ENCODE results near the gene ZNF302. TPM values are rescaled to one million over a fixed set of nuclear protein-coding genes. Genes with fewer than 3 reads are reported as not detected.

The ZNF302 gene
- polyA plus RNA-seq (2012; rRNA removed) = 14.3 and 17.9 TPM in 2 replicates
- polyA plus RNA-seq (2012; cell fraction: cytosol; rRNA removed) = 11.1 and 11.6 TPM in 2 replicates
- polyA plus RNA-seq (2012; cell fraction: nucleus; rRNA removed) = 53.3 and 61.2 TPM in 2 replicates

- 3% methylated on average over 28 of the region's 74 CpGs for WGBS (ENCODE audit: low lambda C conversion rate)
- peak within 1 kb of the TSS; percentile 80 to 99 for H3K27ac ChIP-seq (ENCODE audit: low read depth in 2 of 2, low read length in 1 of 2)
- ChIA-PET POLR2A (interaction anchor here (1.3 to 2.9 kb wide), 7 partner anchors 9 to 286 kb away, joined by 3 to 22 read pairs (median 6); partner anchors contain the start of genes ZNF181 and ZNF30), CTCF (interaction anchor here (1.2 to 1.8 kb wide), 5 partner anchors 15 to 295 kb away, joined by 3 to 5 read pairs (median 5); no protein-coding TSS in a partner anchor)
- H3K79me2 ChIP-seq (ENCODE audit: insufficient read depth) = peaks cover 6% of the 10 kb centered on the region; the same call in 1 of the 2 replicates
- H3K27me3 ChIP-seq (ENCODE audit: insufficient read depth) = no peaks in the 10 kb centered on the region
- H3K9me2 ChIP-seq = no peaks in the 10 kb centered on the region
- H3F3A ChIP-seq (replicated peaks; ENCODE audit: insufficient read depth) = no peaks in the 10 kb centered on the region
- peak; percentile 81 for TF ChIP-seq NRF1 (IDR thresholded peaks at IDR 0.05; ENCODE audit: low read depth, low read length)
- TF ChIP-seq, protein P1, sequence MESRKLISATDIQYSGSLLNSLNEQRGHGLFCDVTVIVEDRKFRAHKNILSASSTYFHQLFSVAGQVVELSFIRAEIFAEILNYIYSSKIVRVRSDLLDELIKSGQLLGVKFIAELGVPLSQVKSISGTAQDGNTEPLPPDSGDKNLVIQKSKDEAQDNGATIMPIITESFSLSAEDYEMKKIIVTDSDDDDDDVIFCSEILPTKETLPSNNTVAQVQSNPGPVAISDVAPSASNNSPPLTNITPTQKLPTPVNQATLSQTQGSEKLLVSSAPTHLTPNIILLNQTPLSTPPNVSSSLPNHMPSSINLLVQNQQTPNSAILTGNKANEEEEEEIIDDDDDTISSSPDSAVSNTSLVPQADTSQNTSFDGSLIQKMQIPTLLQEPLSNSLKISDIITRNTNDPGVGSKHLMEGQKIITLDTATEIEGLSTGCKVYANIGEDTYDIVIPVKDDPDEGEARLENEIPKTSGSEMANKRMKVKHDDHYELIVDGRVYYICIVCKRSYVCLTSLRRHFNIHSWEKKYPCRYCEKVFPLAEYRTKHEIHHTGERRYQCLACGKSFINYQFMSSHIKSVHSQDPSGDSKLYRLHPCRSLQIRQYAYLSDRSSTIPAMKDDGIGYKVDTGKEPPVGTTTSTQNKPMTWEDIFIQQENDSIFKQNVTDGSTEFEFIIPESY (IDR thresholded peaks at IDR 0.05; ENCODE audit: borderline replicate concordance, low read depth) = peak; percentile 96
- peak; percentile 92 for TF ChIP-seq ELF1 (IDR thresholded peaks at IDR 0.05)
- TF ChIP-seq GATA2 (CRISPR knock-in tag; IDR thresholded peaks at IDR 0.05) = no peak
- peak; percentile 76 for TF ChIP-seq GABPA (IDR thresholded peaks at IDR 0.05; ENCODE audit: low read depth)
- TF ChIP-seq EP300 (IDR thresholded peaks at IDR 0.05; ENCODE audit: borderline replicate concordance in 1 of 2, low read depth in 1 of 2, low read length in 1 of 2) = peak in 1 of 2 experiments; percentile 5; a peak in 1 of 4 replicates
- TF ChIP-seq EZH2phosphoT487 (IDR thresholded peaks at IDR 0.05; ENCODE audit: borderline replicate concordance, low read depth) = no peak
- peak; percentile 37 for TF ChIP-seq POLR2AphosphoS5 (IDR thresholded peaks at IDR 0.05; ENCODE audit: low read depth, low read length)
- TF ChIP-seq YY1 (IDR thresholded peaks at IDR 0.05; ENCODE audit: low read depth) = peak; percentile 58; the same call in 1 of the 2 replicates
- peak; percentile 46; the same call in 1 of the 2 replicates for TF ChIP-seq FOXM1 (IDR thresholded peaks at IDR 0.05; ENCODE audit: low read depth)
- TF ChIP-seq TEAD4 (IDR thresholded peaks at IDR 0.05; ENCODE audit: borderline replicate concordance, insufficient read depth) = no peak
- peak; percentile 64 for TF ChIP-seq MAX (IDR thresholded peaks at IDR 0.05; ENCODE audit: low read depth)
- TF ChIP-seq NFIC (IDR thresholded peaks at IDR 0.05; ENCODE audit: borderline replicate concordance) = peak; percentile 5; the same call in 1 of the 2 replicates
- peak; percentile 42; the same call in 1 of the 2 replicates for TF ChIP-seq TAF1 (IDR thresholded peaks at IDR 0.05; ENCODE audit: borderline replicate concordance, low read depth, low read length)
- TF ChIP-seq CHD2 (IDR thresholded peaks at IDR 0.05; ENCODE audit: low read length, partially characterized antibody) = peak; percentile 98
- no peak for TF ChIP-seq FOSL2 (IDR thresholded peaks at IDR 0.05; ENCODE audit: borderline replicate concordance, low read depth)
- TF ChIP-seq RAD21 (IDR thresholded peaks at IDR 0.05; ENCODE audit: low read length) = no peak
- H3K4me3 ChIP-seq (ENCODE audit: low read depth in 2 of 2, low read length in 1 of 2) = peak within 1 kb of the TSS; percentile 75 to 79
- H3K9me3 ChIP-seq = no peaks in the 10 kb centered on the region
- DNase-seq = peak; percentile 94
- H3K9ac ChIP-seq = peak within 1 kb of the TSS; percentile 85
- H4K20me1 ChIP-seq (ENCODE audit: insufficient read depth) = no peaks in the 10 kb centered on the region
- peaks cover 33 to 41% of the 10 kb centered on the region in 2 experiments for H3K36me3 ChIP-seq (replicated peaks in 1 of 2; ENCODE audit: control insufficient read depth in 1 of 2, insufficient read depth in 2 of 2, low read length in 1 of 2)
- H2AFZ ChIP-seq (ENCODE audit: low read depth) = peak within 1 kb of the TSS; percentile 91
- peaks cover 0 to 7% of the 10 kb centered on the region in 2 experiments; a peak in 2 of 4 replicates for H3K4me1 ChIP-seq (ENCODE audit: control insufficient read depth in 1 of 2, insufficient read depth in 2 of 2, low read depth in 1 of 2, low read length in 1 of 2)
- H3K4me2 ChIP-seq = peak within 1 kb of the TSS; percentile 87
These were observed at the start of gene ZNF302 for GRCh38 chr19:34677386-34678084. Gene ZNF302, plus strand, starts transcription at chr19:34677678. Its CDS starts 1,127 bp downstream, at chr19:34678805.
